ENCODE data around the gene RBFOX2.

The RBFOX2 gene

GRCh38 chr22:35930933-35931332, 97.7 kb downstream of the RBFOX2 start:
- peak; percentile 66 for DNase-seq (ENCODE audit: low spot score)

GRCh38 chr22:35928285-35928798, 100.3 kb downstream of the RBFOX2 start:
- DNase-seq (ENCODE audit: low spot score) = no peak

- DNase-seq (ENCODE audit: low spot score) = no peak
Measured at GRCh38 chr22:35923026-35923425, 105.6 kb downstream of the RBFOX2 start.

- DNase-seq (ENCODE audit: low spot score) = peak; percentile 88
Measured at GRCh38 chr22:35921777-35922176, 106.8 kb downstream of the RBFOX2 start.

GRCh38 chr22:35921044-35921443, 107.6 kb downstream of the RBFOX2 start:
- no peak for DNase-seq (ENCODE audit: low spot score)

- DNase-seq (ENCODE audit: low spot score) = no peak
Measured at GRCh38 chr22:35919002-35919542, 109.6 kb downstream of the RBFOX2 start.

GRCh38 chr22:35918456-35918855, 110.2 kb downstream of the RBFOX2 start:
- no peak for DNase-seq (ENCODE audit: low spot score)

- no peak for DNase-seq (ENCODE audit: low spot score)
Measured at GRCh38 chr22:35917651-35918050, 111.0 kb downstream of the RBFOX2 start.

GRCh38 chr22:35915477-35916013, 113.1 kb downstream of the RBFOX2 start:
- peak; percentile 62 for DNase-seq (ENCODE audit: low spot score)

- peak; percentile 88 for DNase-seq (ENCODE audit: low spot score)
Measured at GRCh38 chr22:35914665-35915476, 113.8 kb downstream of the RBFOX2 start.

GRCh38 chr22:35914357-35914664, 114.3 kb downstream of the RBFOX2 start:
- DNase-seq (ENCODE audit: low spot score) = no peak

GRCh38 chr22:35913925-35914324, 114.7 kb downstream of the RBFOX2 start:
- no peak for DNase-seq (ENCODE audit: low spot score)

GRCh38 chr22:35912658-35913057, 116.0 kb downstream of the RBFOX2 start:
- DNase-seq (ENCODE audit: low spot score) = no peak

GRCh38 chr22:35911877-35912276, 116.7 kb downstream of the RBFOX2 start:
- no peak for DNase-seq (ENCODE audit: low spot score)

GRCh38 chr22:35910926-35911325, 117.7 kb downstream of the RBFOX2 start:
- DNase-seq (ENCODE audit: low spot score) = no peak

GRCh38 chr22:35910003-35910769, 118.4 kb downstream of the RBFOX2 start:
- DNase-seq (ENCODE audit: low spot score) = no peak

- DNase-seq (ENCODE audit: low spot score) = no peak
Measured at GRCh38 chr22:35905894-35906293, 122.7 kb downstream of the RBFOX2 start.

- no peak for DNase-seq (ENCODE audit: low spot score)
Measured at GRCh38 chr22:35904752-35905151, 123.9 kb downstream of the RBFOX2 start.

- no peak for DNase-seq (ENCODE audit: low spot score)
Measured at GRCh38 chr22:35904336-35904692, 124.3 kb downstream of the RBFOX2 start.

- no peak for DNase-seq (ENCODE audit: low spot score)
Measured at GRCh38 chr22:35903571-35904335, 124.9 kb downstream of the RBFOX2 start.

GRCh38 chr22:35900483-35901168, 128.0 kb downstream of the RBFOX2 start:
- DNase-seq (ENCODE audit: low spot score) = peak; percentile 32
